Stimulated activated CD8-positive, alpha-beta memory T cell treated with anti-CD3 and anti-CD28 coated beads, Interleukin-7, amount 100 ng/mL, for 48 hours (primary cell): ENCODE data around the gene TMEM9.

Experiments
- DNase-seq, 2 donors: peaks; one replicate each; pipeline ENCODE4 v3.0.0-alpha.2; 2020; ENCODE audit warnings: low read depth in 1 of 2; ENCODE audit errors: extremely low read depth in 1 of 2

Gene TMEM9

GRCh38 chr1:201131398-201131797 lies 22.9 kb downstream of the TMEM9 start:
- no peak for DNase-seq

- DNase-seq = no peak
Observed at GRCh38 chr1:201128962-201129361, 25.3 kb downstream of the TMEM9 start.

- no peak for DNase-seq
Observed at GRCh38 chr1:201128476-201128875, 25.8 kb downstream of the TMEM9 start.

- no peak for DNase-seq
Observed at GRCh38 chr1:201127755-201128455, 26.4 kb downstream of the TMEM9 start.

- DNase-seq = no peak
Observed at GRCh38 chr1:201126832-201127754, 27.2 kb downstream of the TMEM9 start, which contains the start of gene ASCL5. TSS of gene ASCL5 (minus strand) at chr1:201127184. CDS start at chr1:201115372, 11,812 bp downstream.

- DNase-seq = no peak
Observed at GRCh38 chr1:201126463-201126831, 27.8 kb downstream of the TMEM9 start.

GRCh38 chr1:201125800-201126199 lies 28.5 kb downstream of the TMEM9 start:
- DNase-seq = no peak

- no peak for DNase-seq
Observed at GRCh38 chr1:201125019-201125418, 29.3 kb downstream of the TMEM9 start.

GRCh38 chr1:201123866-201124265 lies 30.4 kb downstream of the TMEM9 start:
- DNase-seq = no peak

- no peak for DNase-seq
Observed at GRCh38 chr1:201122321-201122957, 31.8 kb downstream of the TMEM9 start.

GRCh38 chr1:201119206-201120197 lies 34.8 kb downstream of the TMEM9 start:
- DNase-seq = peak; percentile 15 to 37

GRCh38 chr1:201116091-201116490 lies 38.2 kb downstream of the TMEM9 start:
- no peak for DNase-seq

- DNase-seq = no peak
Observed at GRCh38 chr1:201115390-201115937, 38.8 kb downstream of the TMEM9 start.

GRCh38 chr1:201114245-201115131 lies 39.8 kb downstream of the TMEM9 start:
- DNase-seq = peak; percentile 47 to 62

GRCh38 chr1:201113451-201114244 lies 40.6 kb downstream of the TMEM9 start:
- no peak for DNase-seq

GRCh38 chr1:201112926-201113325 lies 41.3 kb downstream of the TMEM9 start:
- DNase-seq = no peak

- no peak for DNase-seq
Observed at GRCh38 chr1:201112173-201112731, 42.0 kb downstream of the TMEM9 start, which contains the start of gene CACNA1S. TSS of gene CACNA1S (minus strand) at chr1:201112426. CDS start at chr1:201112339, 87 bp downstream.

- DNase-seq = no peak
Observed at GRCh38 chr1:201111672-201112071, 42.6 kb downstream of the TMEM9 start.
